ENCODE results near the gene HNF4A.

Gene HNF4A

GRCh38 chr20:44431502-44432234, 76.2 kb downstream of the HNF4A start:
- intact Hi-C loops (cut with DNase I) = no loop called here
- no peak for DNase-seq

- intact Hi-C loops (cut with DNase I) = no loop called here
- DNase-seq = no peak
Observed at GRCh38 chr20:44432618-44433577, 77.4 kb downstream of the HNF4A start.

- intact Hi-C loops (cut with DNase I) = no loop called here
- no peak for DNase-seq
Observed at GRCh38 chr20:44433751-44434538, 78.4 kb downstream of the HNF4A start.

- intact Hi-C loops (cut with DNase I) = no loop called here
Observed at GRCh38 chr20:44435630-44436335, 80.3 kb downstream of the HNF4A start.

GRCh38 chr20:44436393-44436792, 80.9 kb downstream of the HNF4A start:
- intact Hi-C loops (cut with DNase I) = no loop called here
- no peak for DNase-seq

More at GRCh38 chr20:44435630-44436335, 80.3 kb downstream of the HNF4A start:
- no peak for DNase-seq

GRCh38 chr20:44437497-44437896, 82.0 kb downstream of the HNF4A start:
- DNase-seq = peak in 1 of 42 donors; percentile 13
- intact Hi-C loops (cut with DNase I) = no loop called here

GRCh38 chr20:44438782-44439181, 83.3 kb downstream of the HNF4A start:
- no peak for DNase-seq
- intact Hi-C loops (cut with DNase I) = no loop called here

GRCh38 chr20:44439318-44439717, 83.8 kb downstream of the HNF4A start:
- intact Hi-C loops (cut with DNase I) = no loop called here
- DNase-seq = no peak

- intact Hi-C loops (cut with DNase I) = no loop called here
- DNase-seq = no peak
Observed at GRCh38 chr20:44442298-44443070, 87.0 kb downstream of the HNF4A start.

GRCh38 chr20:44445742-44446710, 90.5 kb downstream of the HNF4A start:
- no peak for DNase-seq
- intact Hi-C loops (cut with DNase I) = no loop called here

- intact Hi-C loops (cut with DNase I) = no loop called here
- DNase-seq = no peak
Observed at GRCh38 chr20:44447827-44448419, 92.4 kb downstream of the HNF4A start.

- intact Hi-C loops (cut with DNase I) = no loop called here
- no peak for DNase-seq
Observed at GRCh38 chr20:44448753-44449546, 93.5 kb downstream of the HNF4A start.

- intact Hi-C loops (cut with DNase I) = no loop called here
- DNase-seq = no peak
Observed at GRCh38 chr20:44449864-44450263, 94.4 kb downstream of the HNF4A start.

GRCh38 chr20:44450281-44450889, 94.9 kb downstream of the HNF4A start:
- intact Hi-C loops (cut with DNase I) = no loop called here
- no peak for DNase-seq

- no peak for DNase-seq
- intact Hi-C loops (cut with DNase I) = no loop called here
Observed at GRCh38 chr20:44450903-44451450, 95.5 kb downstream of the HNF4A start.
